ENCODE results near the gene UBE2S. TPM values are rescaled to one million over a fixed set of nuclear protein-coding genes. Genes with fewer than 3 reads are reported as not detected.

UBE2S gene
- total RNA-seq, 2 experiments from 2014 or later: 333 to 353 TPM

GRCh38 chr19:55387736-55388497, 19.7 kb downstream of the UBE2S start:
- H3K4me1 Mint-ChIP-seq (ENCODE audit: low read depth): peaks cover 52% of the 10 kb centered on the region

GRCh38 chr19:55386493-55386971, 21.1 kb downstream of the UBE2S start:
- Mint-ChIP-seq H3K36me3 (ENCODE audit: low read depth) (peaks cover 62% of the 10 kb centered on the region), H3K4me1 (ENCODE audit: low read depth) (peaks cover 66% of the 10 kb centered on the region), H3K27ac (peak overlapping the region; percentile 99), H3K27me3 (ENCODE audit: low read depth) (no peaks in the 10 kb centered on the region), H3K4me3 (peak overlapping the region; percentile 100), H3K9me3 (ENCODE audit: insufficient read depth) (no peaks in the 10 kb centered on the region)
- ChIA-PET CTCF (no interaction called here), POLR2A (interaction anchor here (0.5 to 14.2 kb wide), 4 partner anchors 16 to 130 kb away, joined by 3 to 213 read pairs (median 5); partner anchors contain the start of genes KMT5C and UBE2S)
- ATAC-seq: no peak
- DNase-seq: no peak

More at GRCh38 chr19:55387736-55388497, 19.7 kb downstream of the UBE2S start:
- H3K9me3 Mint-ChIP-seq (ENCODE audit: insufficient read depth): no peaks in the 10 kb centered on the region
- CTCF ChIA-PET: interaction anchor here (1.4 kb wide), 1 partner anchor 128 kb away, joined by 5 read pairs; no protein-coding TSS in a partner anchor
- H3K4me3 Mint-ChIP-seq: peak overlapping the region; percentile 100
- no peak for ATAC-seq
- H3K27me3 Mint-ChIP-seq (ENCODE audit: low read depth): no peaks in the 10 kb centered on the region
- no peak for DNase-seq
- H3K27ac Mint-ChIP-seq: peak overlapping the region; percentile 99
- POLR2A ChIA-PET: interaction anchor here (0.8 to 14.2 kb wide), 5 partner anchors 15 to 129 kb away, joined by 3 to 213 read pairs (median 4); partner anchors contain the start of genes KMT5C, PPP6R1 and UBE2S
- H3K36me3 Mint-ChIP-seq (ENCODE audit: low read depth): peaks cover 56% of the 10 kb centered on the region

- ATAC-seq (peak; percentile 73), DNase-seq (peak; percentile 99)
- Mint-ChIP-seq H3K4me3 (peak within 1 kb of the TSS; percentile 100), H3K27ac (peak within 1 kb of the TSS; percentile 99), H3K27me3 (ENCODE audit: low read depth) (no peaks in the 10 kb centered on the region), H3K9me3 (ENCODE audit: insufficient read depth) (no peaks in the 10 kb centered on the region), H3K4me1 (ENCODE audit: low read depth) (peaks cover 68% of the 10 kb centered on the region), H3K36me3 (ENCODE audit: low read depth) (peaks cover 64% of the 10 kb centered on the region)
- ChIA-PET POLR2A (interaction anchor here (0.5 to 14.2 kb wide), 3 partner anchors 17 to 130 kb away, joined by 3 to 213 read pairs (median 4); partner anchors contain the start of gene UBE2S), CTCF (no interaction called here)
Measured at GRCh38 chr19:55385724-55386492, 21.7 kb downstream of the UBE2S start, which contains the start of gene RPL28. Gene RPL28 (plus strand): TSS chr19:55385932. CDS start chr19:55386358, 426 bp downstream.

GRCh38 chr19:55384920-55385723, 22.5 kb downstream of the UBE2S start:
- H3K27me3 Mint-ChIP-seq (ENCODE audit: low read depth): no peaks in the 10 kb centered on the region
- peak overlapping the region; percentile 100 for H3K4me3 Mint-ChIP-seq
- no peaks in the 10 kb centered on the region for H3K9me3 Mint-ChIP-seq (ENCODE audit: insufficient read depth)
- ChIA-PET CTCF (interaction anchor here (0.9 to 3.1 kb wide), 13 partner anchors 33 to 297 kb away, joined by 3 to 30 read pairs (median 5); partner anchors contain the start of genes ISOC2 and KMT5C), POLR2A (interaction anchor here (0.6 to 14.2 kb wide), 14 partner anchors 9 to 131 kb away, joined by 3 to 213 read pairs (median 6); partner anchors contain the start of genes IL11, PPP6R1, TMEM190 and UBE2S)
- peak overlapping the region; percentile 99 for H3K27ac Mint-ChIP-seq
- peak; percentile 98 for DNase-seq
- H3K4me1 Mint-ChIP-seq (ENCODE audit: low read depth): peaks cover 62% of the 10 kb centered on the region
- ATAC-seq: peak; percentile 75
- peaks cover 60% of the 10 kb centered on the region for H3K36me3 Mint-ChIP-seq (ENCODE audit: low read depth)

GRCh38 chr19:55384131-55384919, 23.3 kb downstream of the UBE2S start, which contains the start of gene TMEM238:
Gene TMEM238 (minus strand): TSS chr19:55384292. CDS start chr19:55384259, 33 bp downstream.
- DNase-seq (peak; percentile 50), ATAC-seq (peak; percentile 11)
- POLR2A ChIA-PET: interaction anchor here (0.6 to 14.2 kb wide), 18 partner anchors 8 to 130 kb away, joined by 3 to 213 read pairs (median 5); partner anchors contain the start of genes IL11, KMT5C, PPP6R1 and TMEM190
- peak within 1 kb of the TSS; percentile 99 for H3K27ac Mint-ChIP-seq
- no peaks in the 10 kb centered on the region for H3K9me3 Mint-ChIP-seq (ENCODE audit: insufficient read depth)
- H3K36me3 Mint-ChIP-seq (ENCODE audit: low read depth): peaks cover 54% of the 10 kb centered on the region
- H3K27me3 Mint-ChIP-seq (ENCODE audit: low read depth): no peaks in the 10 kb centered on the region
- H3K4me1 Mint-ChIP-seq (ENCODE audit: low read depth): peaks cover 54% of the 10 kb centered on the region
- CTCF ChIA-PET: interaction anchor here (0.7 to 3.1 kb wide), 17 partner anchors 34 to 296 kb away, joined by 3 to 30 read pairs (median 4); partner anchors contain the start of genes ISOC2 and KMT5C
- H3K4me3 Mint-ChIP-seq: peak within 1 kb of the TSS; percentile 100

- Mint-ChIP-seq H3K27ac (peak overlapping the region; percentile 95), H3K9me3 (ENCODE audit: insufficient read depth) (no peaks in the 10 kb centered on the region), H3K4me1 (ENCODE audit: low read depth) (peaks cover 47% of the 10 kb centered on the region), H3K36me3 (ENCODE audit: low read depth) (peaks cover 48% of the 10 kb centered on the region), H3K27me3 (ENCODE audit: low read depth) (no peaks in the 10 kb centered on the region), H3K4me3 (peak overlapping the region; percentile 88)
- POLR2A ChIA-PET: interaction anchor here (0.6 to 14.2 kb wide), 16 partner anchors 7 to 130 kb away, joined by 3 to 213 read pairs (median 4); partner anchors contain the start of genes IL11, KMT5C, TMEM190 and UBE2S
- DNase-seq (peak; percentile 65), ATAC-seq (peak; percentile 14)
- CTCF ChIA-PET: interaction anchor here (0.6 to 3.1 kb wide), 15 partner anchors 17 to 243 kb away, joined by 3 to 30 read pairs (median 4); partner anchors contain the start of gene KMT5C
Measured at GRCh38 chr19:55383279-55384130, 24.1 kb downstream of the UBE2S start.

GRCh38 chr19:55382522-55383054, 25.0 kb downstream of the UBE2S start:
- Mint-ChIP-seq H3K9me3 (ENCODE audit: insufficient read depth) (no peaks in the 10 kb centered on the region), H3K4me1 (ENCODE audit: low read depth) (peaks cover 38% of the 10 kb centered on the region), H3K4me3 (peak overlapping the region; percentile 88), H3K27me3 (ENCODE audit: low read depth) (no peaks in the 10 kb centered on the region), H3K27ac (peak overlapping the region; percentile 95), H3K36me3 (ENCODE audit: low read depth) (peaks cover 39% of the 10 kb centered on the region)
- ATAC-seq (no peak), DNase-seq (no peak)
- CTCF ChIA-PET: interaction anchor here (1.4 to 3.1 kb wide), 6 partner anchors 16 to 128 kb away, joined by 3 to 30 read pairs (median 16); partner anchors contain the start of gene KMT5C
- POLR2A ChIA-PET: interaction anchor here (0.7 to 14.2 kb wide), 5 partner anchors 20 to 128 kb away, joined by 3 to 213 read pairs (median 4); partner anchors contain the start of gene UBE2S

GRCh38 chr19:55382013-55382412, 25.6 kb downstream of the UBE2S start:
- Mint-ChIP-seq H3K36me3 (ENCODE audit: low read depth) (peaks cover 33% of the 10 kb centered on the region), H3K9me3 (ENCODE audit: insufficient read depth) (no peaks in the 10 kb centered on the region), H3K4me3 (peak overlapping the region; percentile 88), H3K27ac (no peak overlapping the region), H3K4me1 (ENCODE audit: low read depth) (peaks cover 34% of the 10 kb centered on the region), H3K27me3 (ENCODE audit: low read depth) (no peaks in the 10 kb centered on the region)
- POLR2A ChIA-PET: interaction anchor here (0.9 to 14.2 kb wide), 3 partner anchors 21 to 128 kb away, joined by 3 to 213 read pairs (median 19); partner anchors contain the start of gene UBE2S
- ATAC-seq: no peak
- CTCF ChIA-PET: interaction anchor here (2.9 kb wide), 1 partner anchor 90 kb away, joined by 19 read pairs; no protein-coding TSS in a partner anchor
- no peak for DNase-seq

- ATAC-seq (no peak), DNase-seq (no peak)
- Mint-ChIP-seq H3K27me3 (ENCODE audit: low read depth) (no peaks in the 10 kb centered on the region), H3K9me3 (ENCODE audit: insufficient read depth) (no peaks in the 10 kb centered on the region), H3K4me3 (no peak overlapping the region), H3K4me1 (ENCODE audit: low read depth) (peaks cover 24% of the 10 kb centered on the region), H3K36me3 (ENCODE audit: low read depth) (peaks cover 19% of the 10 kb centered on the region), H3K27ac (no peak overlapping the region)
- POLR2A ChIA-PET: interaction anchor here (1.1 kb wide), 1 partner anchor 40 kb away, joined by 3 read pairs; no protein-coding TSS in a partner anchor
- CTCF ChIA-PET: no interaction called here
Measured at GRCh38 chr19:55379174-55379573, 28.4 kb downstream of the UBE2S start.
